Measurements from ENCODE around the gene PLEKHD1. TPM values are rescaled to one million over a fixed set of nuclear protein-coding genes. Genes with fewer than 3 reads are reported as not detected.

The PLEKHD1 gene
- total RNA-seq, 1 donor, result under 0.01 TPM

DNA sequence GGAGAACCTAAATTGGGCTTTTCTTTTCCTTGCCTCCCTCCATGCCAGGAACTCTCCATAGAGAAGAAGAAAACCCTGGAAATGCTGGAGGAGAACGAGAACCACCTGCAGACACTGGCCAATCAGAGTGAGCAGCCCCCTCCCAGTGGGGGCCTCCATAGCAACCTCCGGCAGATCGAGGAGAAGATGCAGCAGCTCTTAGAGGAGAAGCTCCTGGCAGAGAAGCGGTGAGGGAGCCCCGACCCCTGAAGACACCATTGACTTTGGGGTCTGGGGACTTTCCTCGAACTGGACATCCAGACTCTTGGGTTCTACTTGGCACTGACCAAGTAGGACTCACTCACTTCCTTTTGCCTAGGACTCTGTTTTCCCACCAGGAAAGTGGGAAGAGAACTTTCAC, 41.4 kb downstream of the PLEKHD1 start:
- DNase-seq (ENCODE audit: insufficient read length, low spot score, missing footprints), result no peak
- Histone ChIP-seq H3K4me3 (ENCODE audit: insufficient read depth, low read length) (no peak overlapping the region), H3K27ac (ENCODE audit: low read depth, low read length) (no peak overlapping the region), H3K4me2 (ENCODE audit: insufficient read depth, low read length) (no peak overlapping the region), H3K27me3 (ENCODE audit: insufficient read depth, low read length) (peaks cover 46% of the 10 kb centered on the region), H3K79me2 (ENCODE audit: insufficient read depth, low read length) (no peaks in the 10 kb centered on the region), H3K4me1 (ENCODE audit: insufficient read depth, low read length) (no peaks in the 10 kb centered on the region), H2AFZ (ENCODE audit: low read length) (no peak overlapping the region), H4K20me1 (ENCODE audit: insufficient read depth, low read length) (no peaks in the 10 kb centered on the region), H3K36me3 (ENCODE audit: insufficient read depth, low read length) (no peaks in the 10 kb centered on the region), H3K9me3 (ENCODE audit: low read depth, low read length) (no peaks in the 10 kb centered on the region)
- TF ChIP-seq, protein P1, sequence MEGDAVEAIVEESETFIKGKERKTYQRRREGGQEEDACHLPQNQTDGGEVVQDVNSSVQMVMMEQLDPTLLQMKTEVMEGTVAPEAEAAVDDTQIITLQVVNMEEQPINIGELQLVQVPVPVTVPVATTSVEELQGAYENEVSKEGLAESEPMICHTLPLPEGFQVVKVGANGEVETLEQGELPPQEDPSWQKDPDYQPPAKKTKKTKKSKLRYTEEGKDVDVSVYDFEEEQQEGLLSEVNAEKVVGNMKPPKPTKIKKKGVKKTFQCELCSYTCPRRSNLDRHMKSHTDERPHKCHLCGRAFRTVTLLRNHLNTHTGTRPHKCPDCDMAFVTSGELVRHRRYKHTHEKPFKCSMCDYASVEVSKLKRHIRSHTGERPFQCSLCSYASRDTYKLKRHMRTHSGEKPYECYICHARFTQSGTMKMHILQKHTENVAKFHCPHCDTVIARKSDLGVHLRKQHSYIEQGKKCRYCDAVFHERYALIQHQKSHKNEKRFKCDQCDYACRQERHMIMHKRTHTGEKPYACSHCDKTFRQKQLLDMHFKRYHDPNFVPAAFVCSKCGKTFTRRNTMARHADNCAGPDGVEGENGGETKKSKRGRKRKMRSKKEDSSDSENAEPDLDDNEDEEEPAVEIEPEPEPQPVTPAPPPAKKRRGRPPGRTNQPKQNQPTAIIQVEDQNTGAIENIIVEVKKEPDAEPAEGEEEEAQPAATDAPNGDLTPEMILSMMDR (IDR thresholded peaks at IDR 0.05; ENCODE audit: extremely low read depth, low read depth, low read length), result no peak

DNA sequence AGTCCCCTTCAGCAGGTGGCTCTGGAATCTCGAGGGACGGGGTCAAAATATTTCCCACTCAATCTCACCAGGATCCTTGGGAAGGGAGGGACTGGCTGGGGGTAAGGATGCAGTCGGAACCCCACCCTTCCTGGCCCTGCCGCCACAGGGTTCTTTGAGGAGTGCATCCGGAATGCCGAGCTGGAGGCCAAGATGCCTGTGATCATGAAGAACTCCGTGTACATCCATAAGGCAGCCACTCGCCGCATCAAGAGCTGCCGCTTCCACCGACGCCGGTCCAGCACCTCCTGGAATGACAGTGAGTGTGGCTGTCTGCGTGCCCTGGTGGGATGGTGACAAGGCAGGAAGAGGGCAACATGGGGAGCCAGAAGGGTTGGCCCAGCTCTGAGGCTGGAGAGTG, 43.1 kb downstream of the PLEKHD1 start:
- H3K4me2 ChIP-seq (ENCODE audit: insufficient read depth, low read length), result no peak overlapping the region
- H3K27ac ChIP-seq (ENCODE audit: low read depth, low read length), result no peak overlapping the region
- DNase-seq (ENCODE audit: insufficient read length, low spot score, missing footprints), result peak; percentile 35
- no peaks in the 10 kb centered on the region for H3K79me2 ChIP-seq (ENCODE audit: insufficient read depth, low read length)
- H3K9me3 ChIP-seq (ENCODE audit: low read depth, low read length), result no peaks in the 10 kb centered on the region
- H2AFZ ChIP-seq (ENCODE audit: low read length), result no peak overlapping the region
- no peaks in the 10 kb centered on the region for H3K4me1 ChIP-seq (ENCODE audit: insufficient read depth, low read length)
- TF ChIP-seq, protein P1 (IDR thresholded peaks at IDR 0.05; ENCODE audit: extremely low read depth, low read depth, low read length), result no peak
- H3K4me3 ChIP-seq (ENCODE audit: insufficient read depth, low read length), result no peak overlapping the region
- no peaks in the 10 kb centered on the region for H3K36me3 ChIP-seq (ENCODE audit: insufficient read depth, low read length)
- no peaks in the 10 kb centered on the region for H4K20me1 ChIP-seq (ENCODE audit: insufficient read depth, low read length)
- H3K27me3 ChIP-seq (ENCODE audit: insufficient read depth, low read length), result peaks cover 32% of the 10 kb centered on the region

DNA sequence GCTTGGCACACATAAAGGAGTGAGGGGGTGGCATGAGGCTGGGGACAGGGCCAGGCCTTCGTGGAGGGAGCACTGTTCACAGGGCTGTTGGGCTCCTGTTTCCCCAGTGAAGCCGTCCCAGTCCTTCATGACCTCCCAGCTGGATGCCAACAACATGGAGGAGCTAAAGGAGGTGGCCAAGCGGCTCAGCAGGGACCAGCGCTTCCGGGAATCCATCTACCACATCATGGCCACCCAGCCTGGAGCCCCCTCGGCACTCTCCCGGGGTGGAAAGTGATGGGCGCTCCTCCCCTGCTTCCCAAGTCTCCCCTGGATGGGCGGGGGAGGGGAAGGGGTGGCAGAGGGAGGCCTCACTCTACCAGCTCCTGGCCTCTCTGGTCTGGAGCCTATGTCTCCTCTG, 43.6 kb downstream of the PLEKHD1 start:
- no peaks in the 10 kb centered on the region for H4K20me1 ChIP-seq (ENCODE audit: insufficient read depth, low read length)
- no peak overlapping the region for H3K27ac ChIP-seq (ENCODE audit: low read depth, low read length)
- H3K9me3 ChIP-seq (ENCODE audit: low read depth, low read length), result no peaks in the 10 kb centered on the region
- no peaks in the 10 kb centered on the region for H3K4me1 ChIP-seq (ENCODE audit: insufficient read depth, low read length)
- no peak overlapping the region for H3K4me3 ChIP-seq (ENCODE audit: insufficient read depth, low read length)
- H3K79me2 ChIP-seq (ENCODE audit: insufficient read depth, low read length), result no peaks in the 10 kb centered on the region
- TF ChIP-seq, protein P1 (IDR thresholded peaks at IDR 0.05; ENCODE audit: extremely low read depth, low read depth, low read length), result no peak
- H3K36me3 ChIP-seq (ENCODE audit: insufficient read depth, low read length), result no peaks in the 10 kb centered on the region
- DNase-seq (ENCODE audit: insufficient read length, low spot score, missing footprints), result no peak
- H3K27me3 ChIP-seq (ENCODE audit: insufficient read depth, low read length), result peaks cover 32% of the 10 kb centered on the region
- H3K4me2 ChIP-seq (ENCODE audit: insufficient read depth, low read length), result no peak overlapping the region
- H2AFZ ChIP-seq (ENCODE audit: low read length), result no peak overlapping the region

DNA sequence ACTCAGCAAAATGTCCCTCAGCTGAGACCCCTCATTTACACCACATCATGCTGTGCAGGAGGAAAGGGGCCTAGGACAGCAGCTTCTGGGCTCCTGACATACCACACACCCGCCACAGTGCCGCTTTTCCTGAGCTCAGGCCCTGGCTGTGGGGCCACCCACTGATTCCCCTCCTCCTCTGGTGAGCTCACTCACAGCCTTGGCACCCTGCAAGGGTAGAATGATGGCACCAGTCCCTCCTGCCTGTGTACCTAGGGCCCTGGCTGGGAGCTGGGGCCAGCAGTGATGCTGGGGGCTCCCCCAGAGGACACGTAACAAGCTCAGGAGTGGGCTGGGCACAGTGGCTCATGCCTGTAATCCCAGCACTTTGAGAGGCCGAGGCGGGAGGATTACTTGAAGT, 44.4 kb downstream of the PLEKHD1 start:
- Histone ChIP-seq H3K36me3 (ENCODE audit: insufficient read depth, low read length) (no peaks in the 10 kb centered on the region), H3K4me1 (ENCODE audit: insufficient read depth, low read length) (no peaks in the 10 kb centered on the region), H3K79me2 (ENCODE audit: insufficient read depth, low read length) (no peaks in the 10 kb centered on the region), H4K20me1 (ENCODE audit: insufficient read depth, low read length) (no peaks in the 10 kb centered on the region), H3K27ac (ENCODE audit: low read depth, low read length) (no peak overlapping the region), H2AFZ (ENCODE audit: low read length) (no peak overlapping the region), H3K9me3 (ENCODE audit: low read depth, low read length) (no peaks in the 10 kb centered on the region), H3K4me3 (ENCODE audit: insufficient read depth, low read length) (no peak overlapping the region), H3K4me2 (ENCODE audit: insufficient read depth, low read length) (no peak overlapping the region), H3K27me3 (ENCODE audit: insufficient read depth, low read length) (peaks cover 27% of the 10 kb centered on the region)
- TF ChIP-seq, protein P1 (IDR thresholded peaks at IDR 0.05; ENCODE audit: extremely low read depth, low read depth, low read length), result no peak
- no peak for DNase-seq (ENCODE audit: insufficient read length, low spot score, missing footprints)
